GM23248 (cell line): ENCODE measurements around the gene FOXO1. TPM values are rescaled to one million over a fixed set of nuclear protein-coding genes. Genes with fewer than 3 reads are reported as not detected.

Source experiments
- DNase-seq: peaks from one replicate; pipeline ENCODE4 v3.0.0-alpha.2; 2015
- H2AFZ ChIP-seq: fragments of 200-600 bp; sonication (generic); 2 replicates; pipeline ENCODE4 v1.6.1; 2016; ENCODE audit warnings: antibody characterized with exemption
- H3F3A ChIP-seq: fragments of 200-600 bp; sonication (generic); 2 replicates; pipeline ENCODE4 v1.6.1; 2016; ENCODE audit warnings: mild to moderate bottlenecking, antibody characterized with exemption, mixed run types; ENCODE audit not compliant: insufficient read depth
- H3K27ac ChIP-seq: fragments of 200-600 bp; sonication (generic); 2 replicates; pipeline ENCODE4 v1.5.1; 2016; ENCODE audit warnings: mild to moderate bottlenecking
- H3K27me3 ChIP-seq: fragments of 200-600 bp; sonication (generic); replicated peaks from 2 replicates; pipeline ENCODE4 v1.6.1; 2016; ENCODE audit warnings: mild to moderate bottlenecking; ENCODE audit not compliant: insufficient read depth
- H3K36me3 ChIP-seq: fragments of 200-600 bp; sonication (generic); 2 replicates; pipeline ENCODE4 v1.6.1; 2016; ENCODE audit warnings: low read depth, mild to moderate bottlenecking
- H3K4me1 ChIP-seq: fragments of 200-600 bp; sonication (generic); 2 replicates; pipeline ENCODE4 v1.6.1; 2016; ENCODE audit warnings: mild to moderate bottlenecking; ENCODE audit not compliant: insufficient read depth
- H3K4me2 ChIP-seq: fragments of 200-600 bp; sonication (generic); one replicate; pipeline ENCODE4 v1.6.1; 2016; ENCODE audit warnings: mild to moderate bottlenecking; ENCODE audit not compliant: unreplicated experiment
- H3K4me3 ChIP-seq: fragments of 200-600 bp; sonication (generic); 2 replicates; pipeline ENCODE4 v1.5.1; 2016; ENCODE audit warnings: mild to moderate bottlenecking
- H3K79me2 ChIP-seq: fragments of 200-600 bp; sonication (generic); 2 replicates; pipeline ENCODE4 v1.6.1; 2016; ENCODE audit warnings: mild to moderate bottlenecking; ENCODE audit not compliant: insufficient read depth
- H3K9ac ChIP-seq: fragments of 200-600 bp; sonication (generic); 2 replicates; pipeline ENCODE4 v1.6.1; 2016; ENCODE audit warnings: mild to moderate bottlenecking
- H3K9me2 ChIP-seq: fragments of 200-600 bp; sonication (generic); 2 replicates; pipeline ENCODE4 v1.6.1; 2016; ENCODE audit warnings: mixed run types, mild to moderate bottlenecking, moderate library complexity; ENCODE audit not compliant: insufficient read depth
- H3K9me3 ChIP-seq: fragments of 200-600 bp; sonication (generic); one replicate; pipeline ENCODE4 v1.6.1; 2017; ENCODE audit warnings: low read depth
- H4K20me1 ChIP-seq: fragments of 200-600 bp; sonication (generic); 2 replicates; pipeline ENCODE4 v1.6.0; 2016; ENCODE audit not compliant: insufficient read depth
- EZH2 ChIP-seq: fragments of 200-600 bp; sonication (generic); IDR thresholded peaks from 2 replicates; pipeline ENCODE4 v1.6.1; 2018; ENCODE audit warnings: antibody characterized with exemption, mild to moderate bottlenecking; ENCODE audit not compliant: insufficient read depth, poor library complexity, severe bottlenecking
- EZH2phosphoT487 ChIP-seq: fragments of 200-600 bp; sonication (generic); IDR thresholded peaks from 2 replicates; pipeline ENCODE4 v1.6.1; 2018; ENCODE audit warnings: antibody characterized with exemption, moderate library complexity, mild to moderate bottlenecking, low read depth; ENCODE audit not compliant: insufficient read depth
- WGBS, 2 experiments: methylation state at CpG; one replicate each; pipeline ENCODE4 v1.1.6; 2015 to 2017; ENCODE audit warnings: low lambda C conversion rate in 2 of 2, low coverage in 1 of 2; ENCODE audit errors: missing lambda C conversion rate in 2 of 2; 5-methylcytosine and 5-hydroxymethylcytosine counted together
- in situ Hi-C: fragments of 300-500 bp; cut with MboI; formaldehyde crosslinking; loops from 2 replicates; pipeline ENCODE4 v1.15.0; 2020
- polyA plus RNA-seq: library from polyadenylated mRNA; unstranded; fragments of >200 nt; fragmentation: Nextera tagmentation; extraction: Ambion mirVana; gene quantifications from 2 replicates; pipeline ENCODE4 v1.2.1, GENCODE V29; 2016
- total RNA-seq: library from RNA; depleted of rRNA; stranded (reverse); fragments of >200 nt; shearing (Covaris generic); gene quantifications from 2 replicates; pipeline ENCODE4 v1.2.3, GENCODE V29; 2014

Gene FOXO1
- total and polyA plus RNA-seq, 2 experiments from 2014 or later: 0.59 to 1.1 TPM

- Histone ChIP-seq H4K20me1 (no peaks in the 10 kb centered on the region), H3K9me3 (no peaks in the 10 kb centered on the region), H3K4me2 (no peak overlapping the region), H3K4me1 (no peaks in the 10 kb centered on the region), H3K27ac (no peak overlapping the region), H3K4me3 (no peak overlapping the region), H3K9me2 (no peaks in the 10 kb centered on the region), H3K27me3 (no peaks in the 10 kb centered on the region; the same call in 1 of the 2 replicates), H3F3A (no peaks in the 10 kb centered on the region), H2AFZ (no peak overlapping the region), H3K36me3 (no peaks in the 10 kb centered on the region), H3K79me2 (no peaks in the 10 kb centered on the region), H3K9ac (no peak overlapping the region)
- no peak for TF ChIP-seq EZH2
- no peak for TF ChIP-seq EZH2phosphoT487
- 69% methylated on average over 4 of the region's 4 CpGs for WGBS, 2 experiments
- DNase-seq: no peak
- in situ Hi-C loops: loop anchor here (25.0 kb wide), 1 partner anchor 1007 kb away; no protein-coding TSS in a partner anchor
Measured at GRCh38 chr13:40694426-40694825, 28.0 kb upstream of the FOXO1 start.

GRCh38 chr13:40692946-40693345 lies 26.5 kb upstream of the FOXO1 start:
- Histone ChIP-seq H3K9me2 (no peaks in the 10 kb centered on the region), H3K79me2 (no peaks in the 10 kb centered on the region), H3K9me3 (no peaks in the 10 kb centered on the region), H3K27ac (no peak overlapping the region), H3K27me3 (no peaks in the 10 kb centered on the region; the same call in 1 of the 2 replicates), H4K20me1 (no peaks in the 10 kb centered on the region), H3K4me2 (no peak overlapping the region), H3F3A (no peaks in the 10 kb centered on the region), H2AFZ (no peak overlapping the region), H3K4me1 (no peaks in the 10 kb centered on the region), H3K9ac (no peak overlapping the region), H3K4me3 (no peak overlapping the region), H3K36me3 (no peaks in the 10 kb centered on the region)
- in situ Hi-C loops: loop anchor here (25.0 kb wide), 1 partner anchor 1006 kb away; no protein-coding TSS in a partner anchor
- WGBS, 2 experiments: 81 to 87% methylated on average over 2 of the region's 2 CpGs
- TF ChIP-seq EZH2 (no peak), EZH2phosphoT487 (no peak)
- no peak for DNase-seq

GRCh38 chr13:40688781-40689180 lies 22.3 kb upstream of the FOXO1 start:
- Histone ChIP-seq H3K36me3 (no peaks in the 10 kb centered on the region), H3K27me3 (no peaks in the 10 kb centered on the region; the same call in 1 of the 2 replicates), H3K27ac (no peak overlapping the region), H3K9me3 (no peaks in the 10 kb centered on the region), H3F3A (no peaks in the 10 kb centered on the region), H3K9me2 (no peaks in the 10 kb centered on the region), H3K4me2 (no peak overlapping the region), H3K9ac (no peak overlapping the region), H3K79me2 (no peaks in the 10 kb centered on the region), H4K20me1 (no peaks in the 10 kb centered on the region), H2AFZ (no peak overlapping the region), H3K4me1 (no peaks in the 10 kb centered on the region), H3K4me3 (no peak overlapping the region)
- WGBS, 2 experiments: 55 to 65% methylated on average over 3 of the region's 3 CpGs
- in situ Hi-C loops: loop anchor here (10.0 to 25.0 kb wide), 2 partner anchors 744 to 1001 kb away; no protein-coding TSS in a partner anchor
- TF ChIP-seq EZH2 (no peak), EZH2phosphoT487 (no peak)
- DNase-seq: no peak

DNA sequence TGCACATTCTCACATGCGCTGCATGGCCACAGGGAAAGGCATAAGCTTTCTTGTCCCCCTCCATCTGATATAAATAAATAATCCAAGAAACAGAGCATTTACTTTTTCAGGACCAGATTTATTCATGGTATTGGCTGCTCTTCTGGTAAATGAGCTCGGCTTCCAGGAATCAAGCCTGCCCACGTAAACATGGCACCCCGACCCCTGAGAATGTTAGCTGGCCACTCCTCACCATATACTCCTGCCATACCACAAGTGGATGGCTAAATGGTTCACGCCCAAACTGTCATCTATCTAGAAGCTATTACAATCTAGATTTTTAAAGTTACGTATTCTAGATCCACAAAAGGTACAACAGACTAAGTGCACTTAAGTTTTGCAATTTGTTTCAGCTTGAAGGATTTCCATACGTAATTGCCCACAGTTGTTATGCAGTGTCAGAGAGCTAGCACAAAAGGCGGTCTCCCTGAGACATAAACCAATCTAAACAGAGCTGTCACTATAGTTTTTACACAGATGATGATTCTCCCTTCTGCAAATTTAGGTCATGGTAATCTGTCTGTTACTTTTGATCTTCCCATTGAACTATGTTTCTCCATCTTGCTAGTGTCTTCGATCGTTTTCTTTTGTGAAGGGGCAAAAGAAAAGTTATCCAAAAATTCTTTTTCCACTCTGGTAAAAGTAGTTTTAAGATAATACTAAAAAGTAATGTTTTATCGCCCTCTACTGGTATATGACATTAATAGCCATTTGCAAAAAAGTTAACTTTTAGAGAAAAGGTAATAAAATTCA lies 16.2 kb upstream of the FOXO1 start:
- whole genome bisulfite sequencing, 2 experiments: 36 to 43% methylated on average over 11 of the region's 11 CpGs
- in situ Hi-C loops: loop anchor here (10.0 to 25.0 kb wide), 2 partner anchors 738 to 995 kb away; no protein-coding TSS in a partner anchor
- Histone ChIP-seq H3K27me3 (no peaks in the 10 kb centered on the region; the same call in 1 of the 2 replicates), H3K9me3 (no peaks in the 10 kb centered on the region), H3K27ac (no peak overlapping the region), H3K36me3 (no peaks in the 10 kb centered on the region), H3K4me3 (no peak overlapping the region), H3K9ac (no peak overlapping the region), H4K20me1 (no peaks in the 10 kb centered on the region), H3K79me2 (no peaks in the 10 kb centered on the region), H3K4me1 (no peaks in the 10 kb centered on the region), H2AFZ (no peak overlapping the region), H3K4me2 (no peak overlapping the region), H3K9me2 (no peaks in the 10 kb centered on the region), H3F3A (no peaks in the 10 kb centered on the region)
- peak; percentile 73 for DNase-seq
- no peak for TF ChIP-seq EZH2
- TF ChIP-seq EZH2phosphoT487: no peak
